Activated CD4-positive, alpha-beta T cell treated with anti-CD3 and anti-CD28 coated beads for 24 hours (primary cell): ENCODE measurements around the gene PRKD3.

Experiments
- DNase-seq, 2 donors: peaks; one replicate each; pipeline ENCODE4 v3.0.0-alpha.2; 2020; ENCODE audit warnings: low read depth in 2 of 2

The PRKD3 gene

DNA sequence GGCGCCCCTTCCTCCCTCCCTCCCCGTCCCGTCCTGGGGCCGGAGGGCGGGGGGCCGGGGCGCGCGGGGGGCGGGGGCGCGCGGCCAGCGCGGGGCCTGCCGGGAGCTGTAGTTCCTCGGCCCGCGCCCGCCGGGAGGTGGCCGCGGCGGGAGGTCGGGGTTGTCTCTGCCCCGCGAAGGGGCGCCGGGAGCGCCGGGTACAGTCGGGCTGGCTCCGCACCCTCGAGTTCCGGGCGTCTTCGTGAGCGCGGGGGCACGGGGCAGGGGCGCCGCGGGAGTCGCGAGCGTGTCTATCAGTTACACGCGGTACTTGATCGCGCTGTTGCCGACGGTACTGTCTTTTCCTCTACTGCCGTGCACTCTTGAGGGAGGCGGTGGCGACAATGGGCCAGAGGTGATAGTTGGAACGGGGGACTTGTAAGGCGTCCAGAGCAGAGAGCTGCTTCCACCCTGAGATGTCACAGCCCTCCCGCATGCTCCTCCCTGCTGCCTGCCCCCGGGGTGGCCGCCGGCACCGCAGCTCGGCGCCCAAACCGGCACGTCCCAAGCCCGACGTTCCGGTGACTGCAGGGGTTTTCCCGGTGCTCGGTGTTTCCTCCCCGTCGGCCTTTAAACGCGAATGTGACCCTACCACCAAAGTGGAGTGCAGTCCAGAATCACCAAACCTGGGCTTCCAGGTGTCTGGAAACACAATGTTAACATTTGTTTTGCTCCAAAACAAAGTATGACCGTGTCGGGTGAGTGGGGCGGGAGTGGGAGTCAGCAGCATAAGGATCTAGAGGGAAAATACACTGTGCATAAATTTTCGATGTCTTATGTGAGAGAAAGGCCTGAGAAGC, at the start of gene PRKD3:
PRKD3 (minus strand) TSS at position 48 of the 839 bp plus-strand sequence. CDS start 8,309 bp downstream, outside the sequence.
- peak; percentile 32 to 55 for DNase-seq

DNA sequence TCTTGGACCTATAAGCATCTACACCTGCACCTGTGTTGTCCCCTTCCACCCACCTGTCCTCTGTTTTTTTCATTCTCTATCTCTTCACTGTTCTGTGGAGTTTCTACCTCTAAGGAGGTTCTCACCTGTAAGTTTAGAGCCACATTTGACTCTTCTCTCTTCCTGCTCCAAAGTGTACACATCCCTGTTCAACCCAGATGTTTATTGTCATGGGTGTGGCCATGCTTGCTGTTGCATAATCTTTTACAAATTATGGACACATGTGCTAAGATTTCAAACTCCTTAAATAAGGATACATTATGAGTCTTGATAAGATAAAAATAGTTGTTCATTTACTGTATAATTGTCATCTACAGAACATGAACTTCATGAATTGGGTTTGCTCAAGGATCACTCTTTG, 47.4 kb upstream of the PRKD3 start:
- no peak for DNase-seq

DNA sequence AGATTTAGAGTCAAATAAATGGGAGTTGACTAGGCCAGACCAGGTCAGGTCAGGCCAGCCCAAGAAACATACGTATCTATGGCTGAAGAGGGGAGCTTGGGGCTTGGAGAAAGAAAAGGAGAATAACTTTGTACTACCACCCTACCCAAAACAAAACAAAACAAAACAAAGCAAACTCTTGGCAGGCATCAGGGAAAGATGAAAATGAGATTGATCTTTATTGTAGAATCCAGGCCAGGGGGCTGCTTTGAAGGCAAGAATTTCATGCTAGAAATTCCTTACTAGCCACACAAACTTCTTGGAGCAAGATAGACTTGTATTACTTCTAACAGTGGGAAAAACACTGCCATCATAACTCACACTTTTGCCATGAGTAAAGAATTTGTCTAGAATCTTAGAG, 46.0 kb upstream of the PRKD3 start:
- DNase-seq = no peak

DNA sequence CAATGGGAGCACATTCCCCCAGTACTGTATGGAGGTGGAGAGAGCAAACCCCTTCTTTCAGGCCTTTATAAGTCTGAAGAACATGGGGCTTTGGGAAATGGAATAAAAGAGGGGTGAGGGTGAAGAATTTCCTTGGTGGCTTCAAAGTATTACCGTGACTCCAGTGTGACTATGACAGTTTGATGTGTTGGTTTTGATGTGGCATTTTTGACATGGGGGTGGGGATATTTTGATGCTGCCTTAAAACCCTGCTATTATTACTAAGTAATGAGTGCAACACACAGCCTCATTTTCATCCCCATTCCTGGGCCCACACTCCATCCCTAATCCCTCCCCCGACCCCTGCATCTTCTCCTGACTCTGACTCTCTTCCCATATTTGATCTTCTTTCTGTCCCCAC, 43.4 kb upstream of the PRKD3 start:
- DNase-seq = no peak

DNA sequence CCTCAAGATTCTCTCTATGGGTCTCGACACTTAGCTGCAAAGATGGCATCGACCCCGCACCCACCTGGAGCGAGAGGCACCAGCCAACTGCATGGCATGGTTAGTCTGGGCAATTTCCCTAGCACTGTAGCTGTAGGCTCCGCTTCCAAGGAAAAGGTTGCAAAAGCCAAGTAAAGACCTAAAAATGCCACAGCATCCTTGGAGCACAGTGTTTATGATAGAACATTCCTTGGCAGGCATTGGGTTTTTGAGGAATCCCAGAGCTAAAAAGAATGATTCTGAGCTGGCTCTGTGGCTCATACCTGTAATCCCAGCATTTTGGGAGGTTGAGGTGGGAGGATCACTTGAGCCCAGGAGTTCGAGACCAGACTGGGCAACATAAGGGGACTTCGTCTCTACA, 42.7 kb upstream of the PRKD3 start:
- DNase-seq = no peak

DNA sequence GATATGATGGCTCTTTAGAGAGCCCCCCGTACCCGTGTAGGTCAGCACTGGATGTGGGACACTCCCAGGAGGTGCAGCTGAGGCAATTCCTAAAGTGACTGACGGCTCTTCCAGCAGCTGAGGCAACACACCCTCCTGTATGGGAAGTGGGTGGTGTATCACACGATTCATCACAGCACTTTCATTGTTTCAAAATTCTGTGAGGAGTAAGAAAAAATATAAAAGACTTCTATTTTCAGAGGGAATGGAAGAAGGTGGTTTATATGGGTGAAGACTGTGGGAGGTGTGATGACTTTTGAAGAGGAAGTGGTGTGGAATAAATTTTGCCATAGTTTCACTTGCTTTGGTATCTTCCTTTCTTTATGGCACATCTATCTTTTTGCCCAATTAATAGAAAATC, 42.1 kb upstream of the PRKD3 start:
- DNase-seq = no peak

DNA sequence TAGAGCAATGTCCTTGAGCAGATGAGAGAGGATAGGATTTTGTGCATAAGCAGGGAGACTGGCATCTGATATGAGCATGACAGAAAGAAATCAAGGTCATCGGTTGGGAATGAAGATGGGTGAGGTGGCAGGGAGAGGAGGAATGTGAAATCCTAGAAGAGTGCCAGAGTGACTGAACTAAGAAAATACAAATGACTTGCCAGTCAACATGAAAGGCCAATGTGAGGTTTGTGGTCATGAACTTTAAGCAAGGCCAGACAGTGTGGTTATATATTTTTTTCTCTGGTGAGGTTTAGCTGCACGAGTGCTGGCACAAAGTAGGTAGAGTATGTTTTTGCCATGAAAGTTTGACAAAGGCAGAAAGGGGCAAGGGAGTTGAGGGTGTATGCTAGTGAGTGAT, 41.0 kb upstream of the PRKD3 start:
- no peak for DNase-seq

DNA sequence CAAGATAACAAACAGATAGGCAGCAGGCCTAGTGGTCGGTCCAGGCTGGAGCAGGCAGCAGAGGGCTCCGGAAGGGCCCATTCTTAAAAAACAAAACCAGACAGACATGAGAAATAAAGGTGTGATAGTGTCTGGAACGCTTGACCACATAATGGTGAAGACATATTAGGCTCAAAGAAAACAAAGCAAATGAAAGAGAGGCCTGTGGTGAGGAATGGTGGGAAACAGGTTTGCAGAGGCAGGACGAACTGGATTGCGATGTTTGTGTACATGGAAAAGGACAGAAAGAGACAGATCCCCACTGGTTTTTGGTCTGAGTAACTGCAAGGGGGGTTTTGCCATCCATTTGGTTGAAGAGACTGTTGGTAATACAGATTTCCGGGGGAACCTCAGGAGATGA, 39.7 kb upstream of the PRKD3 start:
- no peak for DNase-seq

DNA sequence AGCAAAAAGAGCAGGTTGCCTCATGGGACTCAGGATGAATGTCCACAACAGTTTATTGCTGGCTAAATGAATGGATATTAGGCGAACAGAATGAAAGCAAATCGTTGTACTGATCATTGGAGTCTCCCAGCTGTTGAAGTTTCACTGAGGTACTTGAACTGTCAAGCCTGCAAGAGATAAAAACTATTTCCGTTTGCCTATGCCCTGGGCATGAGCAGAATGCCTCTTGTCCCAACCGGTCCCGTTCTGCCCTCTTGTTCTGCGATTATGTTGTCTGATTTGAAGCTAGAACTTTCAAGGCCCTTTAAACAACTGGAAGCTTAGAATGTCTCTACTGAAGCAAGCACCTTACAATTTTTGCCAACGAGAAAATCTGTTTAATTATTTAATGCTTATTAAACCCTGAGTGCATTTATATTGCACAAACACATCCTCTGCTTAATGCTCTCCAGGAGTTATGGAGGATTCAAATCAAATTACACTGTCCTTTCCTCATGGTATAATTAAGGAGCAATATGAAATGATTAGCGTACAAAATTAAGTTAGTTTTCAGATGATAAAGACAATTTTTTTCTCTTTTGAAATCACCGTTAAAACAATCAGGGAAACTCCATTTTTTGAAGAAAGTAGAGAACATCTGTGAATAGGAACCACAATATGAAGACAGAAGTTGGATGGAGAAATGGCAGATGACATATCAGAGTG, 37.5 kb upstream of the PRKD3 start:
- no peak for DNase-seq

DNA sequence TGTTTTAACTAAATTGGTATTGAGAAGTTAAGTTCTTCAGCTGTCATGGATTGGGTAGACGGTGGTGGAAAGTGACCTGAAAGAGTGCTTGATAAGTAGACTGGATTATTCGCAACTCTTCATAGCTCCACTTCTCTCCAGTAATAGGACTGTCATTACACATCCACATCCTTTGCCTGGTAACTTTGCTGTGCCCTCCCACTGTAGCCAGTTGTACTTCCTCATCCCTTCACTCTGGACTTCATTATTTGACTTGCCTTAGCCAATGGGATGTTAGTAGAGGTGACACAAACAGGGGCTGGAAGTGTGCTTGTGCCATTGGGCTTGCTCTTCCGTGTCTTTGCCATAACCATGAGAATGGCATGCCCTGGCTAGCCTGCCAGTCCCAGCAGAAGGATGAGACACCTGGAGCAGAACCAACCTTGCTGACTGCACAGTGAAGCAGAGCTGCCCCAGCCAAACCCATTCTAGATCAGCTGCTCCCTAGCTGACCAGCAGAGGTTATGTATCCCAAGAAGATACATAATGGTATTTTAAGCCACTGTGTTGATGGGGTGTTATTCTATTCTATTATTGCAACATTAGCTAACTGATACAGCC, 36.7 kb upstream of the PRKD3 start:
- DNase-seq = no peak

DNA sequence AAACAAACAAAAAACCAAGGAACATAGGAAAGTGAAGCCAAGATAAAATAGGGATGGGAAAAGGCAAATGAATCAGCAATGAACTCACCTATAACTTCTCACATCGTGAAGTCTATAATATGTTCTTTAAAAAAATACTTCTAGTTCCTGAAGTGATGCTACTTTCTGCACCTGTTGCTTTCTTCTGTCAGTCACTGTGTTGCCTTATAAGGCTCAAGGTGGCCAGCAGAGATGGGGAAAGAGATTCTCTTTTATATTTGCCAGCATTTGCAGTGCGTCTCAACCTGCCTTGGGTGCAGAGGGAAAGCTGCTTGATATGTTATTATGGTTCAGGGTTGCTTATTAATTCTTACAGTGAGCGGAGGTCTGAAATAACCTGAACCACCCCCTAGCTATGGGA, 33.8 kb upstream of the PRKD3 start:
- DNase-seq = no peak

DNA sequence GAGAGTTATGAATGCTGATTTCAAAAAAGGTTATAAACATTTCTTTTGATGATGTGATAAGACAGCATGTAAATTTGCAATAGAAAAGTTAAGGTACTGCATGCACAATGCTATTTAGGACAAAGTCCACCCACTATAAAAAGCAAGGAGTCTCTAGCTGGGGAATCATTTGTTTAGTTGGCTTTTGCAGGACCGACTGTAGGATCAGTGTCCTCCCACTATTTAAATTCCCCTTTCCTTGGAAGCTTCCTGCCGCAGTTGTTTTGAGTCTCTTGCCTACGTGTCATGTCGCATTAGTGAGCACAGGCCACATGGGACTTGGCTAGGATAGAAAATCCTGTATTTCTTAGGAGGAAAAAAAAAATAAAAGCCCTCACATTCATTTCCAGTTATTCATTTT, 32.9 kb upstream of the PRKD3 start:
- no peak for DNase-seq

DNA sequence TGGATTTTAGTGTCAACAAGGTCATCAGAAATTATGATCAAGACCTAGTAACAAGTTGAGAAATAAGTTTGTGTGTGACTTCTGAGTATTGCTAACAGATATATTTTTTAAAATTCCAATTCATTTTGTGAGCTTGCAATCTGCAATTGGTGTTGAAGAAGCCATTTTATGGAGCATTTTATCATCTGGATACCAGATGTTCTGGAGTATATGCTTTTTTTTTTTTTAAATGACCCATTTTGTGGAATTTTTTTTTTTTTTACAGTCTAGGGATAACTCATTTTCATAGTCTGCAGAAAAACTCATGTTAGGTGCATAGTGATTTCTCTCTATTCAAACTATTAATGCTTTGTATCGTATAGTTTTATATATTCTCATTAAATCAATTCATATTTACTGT, 32.4 kb upstream of the PRKD3 start:
- no peak for DNase-seq

DNA sequence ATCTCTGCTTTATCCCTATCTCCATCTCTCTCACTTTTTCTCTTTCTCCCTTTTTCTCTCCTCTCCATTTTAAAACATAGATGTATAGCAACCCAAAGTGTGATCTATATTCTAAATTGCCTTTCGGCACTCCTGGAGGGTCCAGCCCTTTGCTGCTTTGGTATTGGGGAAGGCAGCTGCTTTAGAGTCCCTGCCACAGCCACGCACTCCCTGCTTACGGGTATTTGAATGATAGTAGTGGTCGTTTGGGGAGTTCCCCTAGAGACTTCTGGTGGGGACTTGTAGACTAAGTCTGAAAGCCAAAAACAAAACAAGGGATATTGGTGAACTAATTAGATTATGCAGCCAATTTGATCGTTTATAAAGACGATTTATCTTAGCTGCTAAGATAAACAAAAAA, 31.7 kb upstream of the PRKD3 start:
- DNase-seq = no peak

DNA sequence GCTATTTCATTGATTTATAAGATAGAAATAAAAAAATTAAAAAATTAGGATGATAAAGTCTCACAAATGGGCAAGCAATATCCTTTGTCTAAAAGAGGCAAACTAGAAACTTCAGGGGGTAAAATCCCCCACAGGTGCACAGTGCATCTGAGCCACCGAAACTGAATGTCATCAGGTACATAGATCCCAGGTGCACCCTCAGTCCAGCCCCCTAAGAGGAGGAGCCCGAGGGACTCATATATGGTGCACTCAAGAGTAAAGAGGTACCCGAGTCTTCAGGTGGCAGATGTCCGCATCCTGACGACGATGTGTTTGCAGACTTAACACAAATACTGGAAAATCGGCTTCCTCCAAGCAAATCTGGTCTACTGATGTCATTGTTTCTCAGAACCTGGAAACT, 31.1 kb upstream of the PRKD3 start:
- no peak for DNase-seq

DNA sequence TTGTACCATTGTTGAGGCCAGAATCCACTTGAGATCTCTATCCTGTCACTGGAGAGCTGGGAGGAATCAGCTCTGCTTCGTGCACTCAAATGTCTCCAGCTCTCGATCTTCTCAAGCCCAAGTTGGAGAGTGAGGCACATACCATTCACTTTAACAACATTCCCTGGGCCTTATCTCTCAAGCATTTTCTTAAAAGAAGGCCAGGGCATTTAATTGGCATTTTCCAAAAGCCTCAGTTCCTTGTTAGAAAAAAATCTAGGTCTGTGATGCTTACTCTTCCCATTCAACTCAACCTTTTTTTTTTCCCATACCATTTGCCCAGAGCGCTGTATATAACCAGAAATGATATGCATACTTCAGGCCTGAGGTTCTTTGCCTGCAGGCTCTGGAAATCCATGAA, 29.9 kb upstream of the PRKD3 start:
- no peak for DNase-seq

DNA sequence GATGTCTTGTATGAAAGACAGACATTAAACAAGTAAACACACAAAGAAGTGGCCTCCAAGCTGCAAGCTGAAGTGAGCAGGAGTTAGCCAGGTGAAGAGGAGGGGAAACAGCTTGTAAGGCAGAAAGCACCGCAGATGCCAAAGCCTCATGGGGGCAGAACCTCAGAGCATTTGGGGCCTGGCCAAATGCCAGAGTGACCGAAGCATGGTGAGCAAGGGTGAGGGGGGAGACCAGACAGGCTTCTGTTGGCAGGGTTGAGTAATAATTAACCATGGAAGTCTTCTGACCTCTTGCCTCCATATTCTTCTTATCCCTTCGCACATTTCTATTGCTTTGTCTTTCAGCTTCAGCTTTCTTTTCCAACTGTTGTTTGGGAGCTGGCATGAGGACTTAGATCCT, 25.4 kb upstream of the PRKD3 start:
- no peak for DNase-seq

DNA sequence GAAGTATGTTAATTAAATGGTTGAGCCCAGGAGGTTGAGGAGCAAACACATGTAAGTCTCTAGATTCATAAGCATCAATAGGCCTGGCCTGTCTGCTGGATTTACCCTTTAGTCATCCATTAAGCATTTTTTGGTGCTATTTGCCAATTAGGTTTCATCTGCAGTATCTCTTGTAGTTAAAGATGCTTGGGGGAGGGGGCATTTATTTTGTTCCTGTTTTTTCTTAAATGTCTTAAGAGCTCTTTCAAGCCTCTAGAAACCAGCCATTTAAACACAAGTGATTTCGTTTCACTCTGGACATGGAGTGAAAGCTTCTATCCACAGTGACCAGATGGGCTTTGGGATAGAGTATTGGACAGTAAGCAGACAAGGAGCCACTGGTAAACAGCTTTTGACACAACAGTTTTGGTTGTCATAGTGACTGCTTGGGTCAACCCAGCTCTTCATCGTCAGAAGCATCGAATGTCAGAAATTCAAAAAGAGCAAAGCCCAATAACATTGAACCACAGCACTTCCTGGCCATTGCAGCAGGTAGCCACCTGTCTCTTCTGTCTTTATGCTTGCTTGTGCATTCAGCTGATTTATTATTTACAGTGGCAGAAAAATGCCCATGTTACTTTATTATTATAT, 24.7 kb upstream of the PRKD3 start:
- DNase-seq = no peak

DNA sequence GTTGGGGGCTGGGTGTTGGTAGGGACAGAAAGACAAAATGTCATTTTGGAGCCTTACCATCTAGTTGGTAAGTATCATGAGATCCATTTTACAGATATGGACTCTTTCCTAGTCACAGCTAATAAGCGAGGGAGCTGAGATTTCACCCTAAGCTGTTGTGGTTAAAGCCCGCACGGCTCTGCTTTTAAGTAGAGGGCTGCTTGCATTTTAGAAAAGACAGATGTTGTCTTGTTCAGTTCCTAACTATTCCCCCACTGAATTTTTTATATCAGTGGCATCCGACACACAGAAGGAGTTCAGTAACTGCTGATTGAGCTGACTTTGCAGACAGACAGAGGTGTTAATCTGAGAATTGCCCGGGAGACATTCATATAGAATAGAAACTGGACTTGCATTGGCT, 23.5 kb upstream of the PRKD3 start:
- no peak for DNase-seq

DNA sequence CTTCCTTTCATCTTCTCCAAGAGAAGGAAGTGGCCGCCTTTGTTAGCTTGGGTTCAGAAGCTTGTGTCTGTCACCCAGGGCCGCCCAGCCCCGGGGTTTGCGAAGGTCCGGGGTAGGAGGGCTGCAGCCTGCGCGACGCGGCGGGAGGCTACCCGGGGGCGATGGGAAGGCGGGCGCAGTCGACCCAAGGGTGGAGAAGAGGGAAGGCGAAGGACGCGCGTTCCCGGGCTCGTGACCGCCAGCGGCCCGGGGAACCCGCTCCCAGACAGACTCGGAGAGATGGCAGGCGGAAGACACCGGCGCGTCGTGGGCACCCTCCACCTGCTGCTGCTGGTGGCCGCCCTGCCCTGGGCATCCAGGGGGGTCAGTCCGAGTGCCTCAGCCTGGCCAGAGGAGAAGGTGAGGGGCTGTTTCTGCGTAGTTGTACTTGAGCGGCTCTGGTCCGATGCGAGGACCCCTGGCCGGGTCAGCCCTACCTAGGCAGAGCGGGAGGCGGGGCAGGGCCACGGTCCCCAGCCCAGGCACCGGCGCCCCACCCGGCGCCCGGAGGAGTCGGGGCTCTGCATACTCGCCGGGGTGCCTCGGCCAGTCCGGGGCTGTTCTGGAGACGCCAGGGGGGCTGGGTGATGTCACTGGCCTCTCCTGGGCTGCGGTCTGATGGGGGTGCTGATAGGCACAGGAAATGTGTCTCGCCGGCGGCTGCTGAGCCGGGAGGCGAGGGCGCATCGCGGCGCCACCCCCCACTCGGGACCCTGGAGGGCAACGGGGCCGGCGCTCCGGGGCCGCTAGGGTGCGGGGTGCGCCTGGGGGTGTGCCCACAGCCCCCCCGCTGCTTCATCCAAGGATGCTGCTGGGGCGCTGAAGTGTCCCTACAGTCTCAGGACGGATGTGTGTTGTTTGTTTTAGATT, 20.1 kb upstream of the PRKD3 start, which contains the start of gene QPCT:
QPCT (plus strand) TSS at position 178 of the 909 bp plus-strand sequence; CDS start at position 280, 102 bp downstream.
- DNase-seq = peak in 1 of 2 donors; percentile 29
